ENCODE data around the gene NKX6-2.

DNA sequence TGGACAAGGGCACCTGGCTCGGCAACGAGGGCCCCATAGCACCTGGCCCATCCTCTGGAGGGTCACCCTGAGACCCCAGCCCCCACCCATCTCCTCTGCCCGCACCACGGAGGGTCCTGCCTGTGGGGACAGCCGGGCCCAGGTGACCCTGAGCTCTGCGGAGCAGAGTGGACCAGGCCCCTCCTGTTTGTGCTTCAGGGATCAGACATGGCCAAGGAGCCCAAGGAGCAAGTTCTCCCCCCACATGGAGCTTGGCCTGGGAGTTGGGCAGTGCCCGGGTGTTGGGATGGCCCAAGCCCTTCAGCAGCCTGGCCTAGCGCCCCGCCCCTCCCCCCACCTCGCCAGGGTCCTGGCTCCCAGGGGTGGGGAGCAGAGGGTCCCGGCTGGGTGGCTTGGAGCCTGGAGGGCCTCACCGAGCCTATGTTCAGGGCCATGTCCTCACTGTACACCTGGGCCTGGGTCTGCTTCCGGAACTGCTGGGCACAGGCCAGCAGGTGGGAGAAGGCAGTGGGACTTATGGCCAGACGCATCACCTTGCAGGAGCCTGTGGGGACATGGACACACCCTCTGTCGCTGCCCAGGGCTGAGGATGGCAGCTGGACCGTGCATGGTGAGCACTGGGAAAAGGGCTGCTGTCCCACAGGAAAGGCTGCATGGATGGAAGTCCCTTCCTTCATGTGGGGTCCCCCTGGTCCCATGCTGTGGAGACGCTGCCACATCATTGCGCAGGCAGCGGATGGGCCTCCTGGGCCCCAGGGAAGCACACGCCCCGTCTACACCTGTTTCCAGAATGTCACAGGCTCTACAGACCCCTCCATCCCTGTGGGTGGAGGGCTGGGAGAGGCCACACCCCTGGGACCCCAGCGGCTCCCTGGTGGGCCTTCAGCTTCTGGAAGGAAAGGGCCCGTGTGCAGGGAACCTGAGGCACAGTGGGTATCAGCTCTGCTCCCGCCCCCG is 49.2 kb upstream of the NKX6-2 start:
- TF ChIP-seq CTCF (IDR thresholded peaks at IDR 0.05) (no peak), POLR2A (IDR thresholded peaks at IDR 0.05; ENCODE audit: low read depth) (no peak), POLR2AphosphoS5 (IDR thresholded peaks at IDR 0.05) (no peak)
